ENCODE results near the gene RMND1. TPM values are rescaled to one million over a fixed set of nuclear protein-coding genes. Genes with fewer than 3 reads are reported as not detected.
A peak's percentile ranks its signal among the peaks of the same experiment; 100 is the strongest.

Gene RMND1
- total and polyA plus RNA-seq, 2 of the 13 experiments (the other 11 are each of a cell fraction or from before 2014, with no cell fraction given), result 34.0 to 72.5 TPM

GRCh38 chr6:151451950-151452749, at the start of gene RMND1 (continued):
- TF ChIP-seq MEF2D (CRISPR knock-in tag; IDR thresholded peaks at IDR 0.05) (peak; percentile 97; the same call in 1 of the 2 replicates), ZFP91 (CRISPR knock-in tag; IDR thresholded peaks at IDR 0.05; ENCODE audit: borderline replicate concordance) (peak; percentile 100), ZNF513 (CRISPR knock-in tag; conservative IDR thresholded peaks at IDR 0.05) (peak; percentile 98; the same call in 1 of the 2 replicates), ZFP36 (IDR thresholded peaks at IDR 0.05; ENCODE audit: borderline replicate concordance, low read depth, low read length, partially characterized antibody) (no peak), CC2D1A (CRISPR knock-in tag; IDR thresholded peaks at IDR 0.05) (no peak; the same call in 1 of the 2 replicates), ZNF263 (CRISPR knock-in tag; IDR thresholded peaks at IDR 0.05) (peak; percentile 74), KMT2B (CRISPR knock-in tag; IDR thresholded peaks at IDR 0.05) (peak; percentile 98), ZNF773 (CRISPR knock-in tag; IDR thresholded peaks at IDR 0.05; ENCODE audit: borderline replicate concordance) (peak; percentile 81), ISX (CRISPR knock-in tag; conservative IDR thresholded peaks at IDR 0.05) (peak; percentile 97), MYNN (CRISPR knock-in tag; IDR thresholded peaks at IDR 0.05; ENCODE audit: low read depth) (peak; percentile 95), HIC2 (CRISPR knock-in tag; IDR thresholded peaks at IDR 0.05; ENCODE audit: low read depth) (no peak), NFKB2 (CRISPR knock-in tag; IDR thresholded peaks at IDR 0.05; ENCODE audit: borderline replicate concordance) (peak; percentile 100), ZNF674 (CRISPR knock-in tag; IDR thresholded peaks at IDR 0.05; ENCODE audit: low read depth) (peak; percentile 95; the same call in 1 of the 2 replicates), SP1 (IDR thresholded peaks at IDR 0.05) (no peak), SP1 (CRISPR knock-in tag; IDR thresholded peaks at IDR 0.05) (peak; percentile 75), JARID2 (CRISPR knock-in tag; IDR thresholded peaks at IDR 0.05; ENCODE audit: insufficient replicate concordance) (peak; percentile 63), GFI1 (CRISPR knock-in tag; IDR thresholded peaks at IDR 0.05; ENCODE audit: borderline replicate concordance) (peak; percentile 96), SATB2 (CRISPR knock-in tag; IDR thresholded peaks at IDR 0.05) (peak; percentile 97), SSRP1 (CRISPR knock-in tag; IDR thresholded peaks at IDR 0.05) (no peak), ZNF543 (CRISPR knock-in tag; IDR thresholded peaks at IDR 0.05) (peak; percentile 80)
- TF ChIP-seq, protein P1, sequence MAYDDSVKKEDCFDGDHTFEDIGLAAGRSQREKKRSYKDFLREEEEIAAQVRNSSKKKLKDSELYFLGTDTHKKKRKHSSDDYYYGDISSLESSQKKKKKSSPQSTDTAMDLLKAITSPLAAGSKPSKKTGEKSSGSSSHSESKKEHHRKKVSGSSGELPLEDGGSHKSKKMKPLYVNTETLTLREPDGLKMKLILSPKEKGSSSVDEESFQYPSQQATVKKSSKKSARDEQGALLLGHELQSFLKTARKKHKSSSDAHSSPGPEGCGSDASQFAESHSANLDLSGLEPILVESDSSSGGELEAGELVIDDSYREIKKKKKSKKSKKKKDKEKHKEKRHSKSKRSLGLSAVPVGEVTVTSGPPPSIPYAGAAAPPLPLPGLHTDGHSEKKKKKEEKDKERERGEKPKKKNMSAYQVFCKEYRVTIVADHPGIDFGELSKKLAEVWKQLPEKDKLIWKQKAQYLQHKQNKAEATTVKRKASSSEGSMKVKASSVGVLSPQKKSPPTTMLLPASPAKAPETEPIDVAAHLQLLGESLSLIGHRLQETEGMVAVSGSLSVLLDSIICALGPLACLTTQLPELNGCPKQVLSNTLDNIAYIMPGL (CRISPR knock-in tag; IDR thresholded peaks at IDR 0.05; ENCODE audit: borderline replicate concordance in 1 of 2, low read depth in 1 of 2), result peak; percentile 93
- TF ChIP-seq, protein P2, sequence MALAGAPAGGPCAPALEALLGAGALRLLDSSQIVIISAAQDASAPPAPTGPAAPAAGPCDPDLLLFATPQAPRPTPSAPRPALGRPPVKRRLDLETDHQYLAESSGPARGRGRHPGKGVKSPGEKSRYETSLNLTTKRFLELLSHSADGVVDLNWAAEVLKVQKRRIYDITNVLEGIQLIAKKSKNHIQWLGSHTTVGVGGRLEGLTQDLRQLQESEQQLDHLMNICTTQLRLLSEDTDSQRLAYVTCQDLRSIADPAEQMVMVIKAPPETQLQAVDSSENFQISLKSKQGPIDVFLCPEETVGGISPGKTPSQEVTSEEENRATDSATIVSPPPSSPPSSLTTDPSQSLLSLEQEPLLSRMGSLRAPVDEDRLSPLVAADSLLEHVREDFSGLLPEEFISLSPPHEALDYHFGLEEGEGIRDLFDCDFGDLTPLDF (CRISPR knock-in tag; IDR thresholded peaks at IDR 0.05), result peak; percentile 98

All from HepG2 (cell line).